BJ (cell line): ENCODE measurements around the gene CRISP1. TPM values are rescaled to one million over a fixed set of nuclear protein-coding genes. Genes with fewer than 3 reads are reported as not detected.
"Not testable (repeated sequence)": the region's sequence is repeated elsewhere in the genome, so short reads cannot be mapped to it uniquely, and the experiment has no call there.

Experiments
- CTCF ChIA-PET: fragments of 350-600 bp; formaldehyde crosslinking; extraction: SDS; loops from one replicate; lab custom pipeline; 2021; ENCODE audit warnings: antibody characterized with exemption, inconsistent platforms; lab: Yijun Ruan, JAX
- POLR2A ChIA-PET: fragments of 300-600 bp; sonication (Branson Sonifier 250); formaldehyde crosslinking; extraction: SDS; loops from one replicate; lab custom pipeline; 2021; ENCODE audit warnings: antibody characterized with exemption; lab: Charles Lee
- DNase-seq: peaks from one replicate; pipeline ENCODE4 v3.0.0-alpha.2; 2011; ENCODE audit warnings: low read depth
- H3K27me3 ChIP-seq: 2 replicates; pipeline ENCODE4 v1.6.0; 2011; ENCODE audit warnings: low read length; ENCODE audit not compliant: control insufficient read depth, insufficient read depth
- H3K36me3 ChIP-seq: 2 replicates; pipeline ENCODE4 v1.5.1; 2011; ENCODE audit warnings: low read length; ENCODE audit not compliant: control insufficient read depth, insufficient read depth
- H3K4me3 ChIP-seq: 2 replicates; pipeline ENCODE4 v1.5.1; 2011; ENCODE audit warnings: low read depth, mild to moderate bottlenecking, control low read depth, low read length
- CTCF ChIP-seq: IDR thresholded peaks from 2 replicates; pipeline ENCODE4 v1.5.1; 2011; ENCODE audit warnings: low read depth, mild to moderate bottlenecking, control low read depth, inconsistent platforms, low read length, moderate library complexity; ENCODE audit not compliant: insufficient read depth
- polyA plus RNA-seq: library from polyadenylated mRNA; depleted of rRNA; stranded (reverse); fragments of >200 nt; gene quantifications from 2 replicates; pipeline ENCODE4 v1.2.3, GENCODE V29; 2011

Gene CRISP1
- polyA plus RNA-seq, 1 experiment, result not detected

- ChIA-PET POLR2A (no interaction called here), CTCF (no interaction called here)
- no peaks in the 10 kb centered on the region for H3K27me3 ChIP-seq
- TF ChIP-seq CTCF, result no peak
- H3K36me3 ChIP-seq, result no peaks in the 10 kb centered on the region
- DNase-seq, result no peak
- no peak overlapping the region for H3K4me3 ChIP-seq
Measured at GRCh38 chr6:49909563-49909962, 43.2 kb upstream of the CRISP1 start.

GRCh38 chr6:49906526-49906925 is 40.2 kb upstream of the CRISP1 start:
- no peaks in the 10 kb centered on the region for H3K27me3 ChIP-seq
- CTCF ChIA-PET, result no interaction called here
- no peak for DNase-seq
- no peaks in the 10 kb centered on the region for H3K36me3 ChIP-seq
- no peak for TF ChIP-seq CTCF
- H3K4me3 ChIP-seq, result no peak overlapping the region
- POLR2A ChIA-PET, result no interaction called here

- TF ChIP-seq CTCF, result no peak
- ChIA-PET POLR2A (no interaction called here), CTCF (no interaction called here)
- no peaks in the 10 kb centered on the region for H3K27me3 ChIP-seq
- no peaks in the 10 kb centered on the region for H3K36me3 ChIP-seq
- H3K4me3 ChIP-seq, result no peak overlapping the region
- DNase-seq, result no peak
Measured at GRCh38 chr6:49905296-49905695, 39.0 kb upstream of the CRISP1 start.

GRCh38 chr6:49902856-49903255 is 36.5 kb upstream of the CRISP1 start:
- DNase-seq, result no peak
- no peak overlapping the region for H3K4me3 ChIP-seq
- POLR2A ChIA-PET, result no interaction called here
- H3K36me3 ChIP-seq, result no peaks in the 10 kb centered on the region
- no peak for TF ChIP-seq CTCF
- CTCF ChIA-PET, result no interaction called here
- no peaks in the 10 kb centered on the region for H3K27me3 ChIP-seq

GRCh38 chr6:49898904-49899566 is 32.7 kb upstream of the CRISP1 start:
- no peak for TF ChIP-seq CTCF
- POLR2A ChIA-PET, result no interaction called here
- CTCF ChIA-PET, result no interaction called here
- no peak overlapping the region for H3K4me3 ChIP-seq
- H3K36me3 ChIP-seq, result no peaks in the 10 kb centered on the region
- no peak for DNase-seq
- no peaks in the 10 kb centered on the region for H3K27me3 ChIP-seq

GRCh38 chr6:49895553-49895952 is 29.2 kb upstream of the CRISP1 start:
- CTCF ChIA-PET, H3K36me3 ChIP-seq, DNase-seq, POLR2A ChIA-PET, H3K4me3 ChIP-seq, H3K27me3 ChIP-seq: not testable (repeated sequence)
